Measurements from ENCODE around the gene SSX7.
"Not testable (repeated sequence)": the region's sequence is repeated elsewhere in the genome, so short reads cannot be mapped to it uniquely, and the experiment has no call there.

SSX7 gene

GRCh38 chrX:52654800-52655199 lies at the start of gene SSX7:
TSS of gene SSX7 (minus strand) at chrX:52654900. CDS start at chrX:52653472, 1,428 bp downstream.
- not testable (repeated sequence) for DNase-seq (ENCODE audit: low read depth)

GRCh38 chrX:52692034-52692433 lies 37.3 kb upstream of the SSX7 start:
- DNase-seq (ENCODE audit: low read depth), result not testable (repeated sequence)

GRCh38 chrX:52662218-52662617 lies 7.5 kb upstream of the SSX7 start:
- not testable (repeated sequence) for DNase-seq (ENCODE audit: low read depth)

- DNase-seq (ENCODE audit: low read depth), result not testable (repeated sequence)
These were observed 775 bp upstream of the SSX7 start for GRCh38 chrX:52655475-52655874.

GRCh38 chrX:52650676-52651075 lies 4.0 kb downstream of the SSX7 start:
- DNase-seq (ENCODE audit: low read depth), result not testable (repeated sequence)

GRCh38 chrX:52648956-52649355 lies 5.7 kb downstream of the SSX7 start:
- not testable (repeated sequence) for DNase-seq (ENCODE audit: low read depth)

GRCh38 chrX:52628483-52628882 lies 26.2 kb downstream of the SSX7 start:
- DNase-seq (ENCODE audit: low read depth), result not testable (repeated sequence)

- not testable (repeated sequence) for DNase-seq (ENCODE audit: low read depth)
These were observed 34.0 kb downstream of the SSX7 start for GRCh38 chrX:52620661-52621060.

GRCh38 chrX:52608961-52609360 lies 45.7 kb downstream of the SSX7 start:
- no peak for DNase-seq (ENCODE audit: low read depth)

- DNase-seq (ENCODE audit: low read depth), result not testable (repeated sequence)
These were observed 51.5 kb downstream of the SSX7 start for GRCh38 chrX:52603151-52603550.

GRCh38 chrX:52598886-52599285 lies 55.8 kb downstream of the SSX7 start:
- DNase-seq (ENCODE audit: low read depth), result no peak

- no peak for DNase-seq (ENCODE audit: low read depth)
These were observed 60.0 kb downstream of the SSX7 start for GRCh38 chrX:52594658-52595057.

Data from HS-5 (cell line).